WTC11 (cell line): ENCODE data around the gene KANSL3.

Source experiments
- ATF3 ChIP-seq: sonication (generic); formaldehyde crosslinking; conservative IDR thresholded peaks from 2 replicates; pipeline ENCODE4 v1.8.1; 2022; ENCODE audit warnings: mild to moderate bottlenecking, missing genetic modification reagents
- CREB1 ChIP-seq: sonication (generic); formaldehyde crosslinking; IDR thresholded peaks from 2 replicates; pipeline ENCODE4 v1.8.0; 2023; ENCODE audit warnings: mild to moderate bottlenecking, missing genetic modification reagents
- ESRRA ChIP-seq: sonication (generic); formaldehyde crosslinking; IDR thresholded peaks from 2 replicates; pipeline ENCODE4 v1.8.1; 2022; ENCODE audit warnings: mild to moderate bottlenecking, missing genetic modification reagents, borderline replicate concordance
- KAT7 ChIP-seq: sonication (generic); formaldehyde crosslinking; IDR thresholded peaks from 2 replicates; pipeline ENCODE4 v1.8.1; 2023; ENCODE audit warnings: missing genetic modification reagents, mild to moderate bottlenecking, borderline replicate concordance
- SP1 ChIP-seq: sonication (generic); formaldehyde crosslinking; conservative IDR thresholded peaks from 2 replicates; pipeline ENCODE4 v1.8.1; 2022; ENCODE audit warnings: missing genetic modification reagents
- STAT6 ChIP-seq: sonication (generic); formaldehyde crosslinking; conservative IDR thresholded peaks from 2 replicates; pipeline ENCODE4 v1.8.1; 2023; ENCODE audit warnings: mild to moderate bottlenecking, low read depth, missing genetic modification reagents, moderate library complexity
- TEAD4 ChIP-seq: sonication (generic); formaldehyde crosslinking; IDR thresholded peaks from 2 replicates; pipeline ENCODE4 v1.8.0; 2022; ENCODE audit warnings: mild to moderate bottlenecking, missing genetic modification reagents
- TF ChIP-seq, protein P1 (sequence below): fragments of 200-600 bp; IDR thresholded peaks from 2 replicates; pipeline ENCODE4 v1.8.0; 2022; ENCODE audit warnings: antibody characterized with exemption
- TF ChIP-seq, protein P2 (sequence below): sonication (generic); formaldehyde crosslinking; IDR thresholded peaks from 2 replicates; pipeline ENCODE4 v1.8.1; 2022; ENCODE audit warnings: low read depth, missing genetic modification reagents, borderline replicate concordance

GRCh38 chr2:96668771-96669170 is 30.7 kb upstream of the KANSL3 start:
- TF ChIP-seq, protein P1, sequence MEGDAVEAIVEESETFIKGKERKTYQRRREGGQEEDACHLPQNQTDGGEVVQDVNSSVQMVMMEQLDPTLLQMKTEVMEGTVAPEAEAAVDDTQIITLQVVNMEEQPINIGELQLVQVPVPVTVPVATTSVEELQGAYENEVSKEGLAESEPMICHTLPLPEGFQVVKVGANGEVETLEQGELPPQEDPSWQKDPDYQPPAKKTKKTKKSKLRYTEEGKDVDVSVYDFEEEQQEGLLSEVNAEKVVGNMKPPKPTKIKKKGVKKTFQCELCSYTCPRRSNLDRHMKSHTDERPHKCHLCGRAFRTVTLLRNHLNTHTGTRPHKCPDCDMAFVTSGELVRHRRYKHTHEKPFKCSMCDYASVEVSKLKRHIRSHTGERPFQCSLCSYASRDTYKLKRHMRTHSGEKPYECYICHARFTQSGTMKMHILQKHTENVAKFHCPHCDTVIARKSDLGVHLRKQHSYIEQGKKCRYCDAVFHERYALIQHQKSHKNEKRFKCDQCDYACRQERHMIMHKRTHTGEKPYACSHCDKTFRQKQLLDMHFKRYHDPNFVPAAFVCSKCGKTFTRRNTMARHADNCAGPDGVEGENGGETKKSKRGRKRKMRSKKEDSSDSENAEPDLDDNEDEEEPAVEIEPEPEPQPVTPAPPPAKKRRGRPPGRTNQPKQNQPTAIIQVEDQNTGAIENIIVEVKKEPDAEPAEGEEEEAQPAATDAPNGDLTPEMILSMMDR = no peak
- TF ChIP-seq, protein P2, sequence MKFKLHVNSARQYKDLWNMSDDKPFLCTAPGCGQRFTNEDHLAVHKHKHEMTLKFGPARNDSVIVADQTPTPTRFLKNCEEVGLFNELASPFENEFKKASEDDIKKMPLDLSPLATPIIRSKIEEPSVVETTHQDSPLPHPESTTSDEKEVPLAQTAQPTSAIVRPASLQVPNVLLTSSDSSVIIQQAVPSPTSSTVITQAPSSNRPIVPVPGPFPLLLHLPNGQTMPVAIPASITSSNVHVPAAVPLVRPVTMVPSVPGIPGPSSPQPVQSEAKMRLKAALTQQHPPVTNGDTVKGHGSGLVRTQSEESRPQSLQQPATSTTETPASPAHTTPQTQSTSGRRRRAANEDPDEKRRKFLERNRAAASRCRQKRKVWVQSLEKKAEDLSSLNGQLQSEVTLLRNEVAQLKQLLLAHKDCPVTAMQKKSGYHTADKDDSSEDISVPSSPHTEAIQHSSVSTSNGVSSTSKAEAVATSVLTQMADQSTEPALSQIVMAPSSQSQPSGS (CRISPR knock-in tag) = no peak
- no peak for TF ChIP-seq KAT7 (CRISPR knock-in tag)
- TF ChIP-seq ESRRA (CRISPR knock-in tag) = no peak
- no peak for TF ChIP-seq TEAD4 (CRISPR knock-in tag)
- TF ChIP-seq CREB1 = no peak
- TF ChIP-seq STAT6 = no peak
- TF ChIP-seq ATF3 (CRISPR knock-in tag) = no peak
- no peak for TF ChIP-seq SP1 (CRISPR knock-in tag)
